NCI-H345 treated with DMSO at 0.1 percent for 48 hours (cell line): ENCODE results near the gene SLC6A17.

Source experiments
- DNase-seq: peaks from one replicate; lab custom pipeline; 2025; ENCODE audit not compliant: unreplicated experiment; lab: John Stamatoyannopoulos, UW

The SLC6A17 gene

DNA sequence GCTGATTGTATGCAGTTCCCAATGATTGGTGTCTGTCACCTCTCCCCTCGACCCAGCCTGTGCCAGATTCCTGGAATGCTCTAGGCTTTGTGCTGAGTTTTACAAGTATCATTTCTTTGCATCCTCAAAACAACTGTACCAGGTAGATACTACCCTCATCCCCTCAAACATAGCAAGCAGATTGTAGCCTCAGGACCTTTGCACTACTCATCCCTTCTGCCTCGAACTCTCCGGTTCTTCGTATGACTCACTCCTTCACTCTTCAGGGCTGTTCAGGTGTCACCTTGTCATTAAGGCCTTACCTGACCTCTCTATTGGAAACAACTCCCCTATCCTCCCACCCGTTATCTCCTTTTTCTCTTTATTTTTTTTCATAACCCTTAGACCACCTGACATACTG, 67.8 kb downstream of the SLC6A17 start:
- no peak for DNase-seq

DNA sequence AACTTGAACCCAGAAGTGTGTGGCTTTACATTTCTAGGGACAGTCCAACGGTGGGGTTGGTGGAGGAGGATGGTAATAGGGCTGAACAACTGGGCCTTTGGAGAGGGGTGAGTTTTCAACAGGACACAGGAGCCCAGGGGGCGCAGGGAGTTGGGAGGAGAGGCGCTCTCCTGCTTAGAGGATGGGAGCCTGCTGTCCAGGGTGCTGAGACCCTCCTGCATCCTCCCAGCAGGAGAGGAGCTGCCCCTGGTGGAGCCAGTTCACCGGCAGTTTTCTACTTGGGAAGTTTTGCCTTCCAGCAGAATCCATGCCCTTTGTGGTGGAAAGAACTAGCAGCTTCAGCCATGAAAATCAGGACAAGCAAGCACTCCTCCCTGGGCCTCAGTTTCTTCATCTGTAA, 68.4 kb downstream of the SLC6A17 start:
- DNase-seq: no peak

DNA sequence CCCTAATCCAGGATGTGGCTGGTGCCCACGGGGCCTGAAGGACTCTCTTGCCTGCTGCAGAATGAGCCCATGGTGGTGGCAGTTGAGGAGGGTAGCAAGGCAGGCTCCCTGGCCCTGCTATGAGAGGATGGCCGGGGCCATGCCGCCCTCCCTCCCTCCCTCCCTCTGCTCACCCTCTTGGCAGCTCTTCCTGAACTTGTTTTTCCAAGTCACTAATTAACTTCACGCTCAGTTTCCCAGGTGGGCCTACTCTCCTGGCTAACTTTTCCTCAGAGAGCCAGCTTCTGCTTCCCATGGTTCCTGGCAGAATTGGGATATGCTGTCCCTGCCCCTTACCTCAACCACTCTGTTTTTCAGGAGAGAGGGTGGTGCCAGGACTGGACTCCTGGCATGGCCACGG, 70.0 kb downstream of the SLC6A17 start:
- no peak for DNase-seq

DNA sequence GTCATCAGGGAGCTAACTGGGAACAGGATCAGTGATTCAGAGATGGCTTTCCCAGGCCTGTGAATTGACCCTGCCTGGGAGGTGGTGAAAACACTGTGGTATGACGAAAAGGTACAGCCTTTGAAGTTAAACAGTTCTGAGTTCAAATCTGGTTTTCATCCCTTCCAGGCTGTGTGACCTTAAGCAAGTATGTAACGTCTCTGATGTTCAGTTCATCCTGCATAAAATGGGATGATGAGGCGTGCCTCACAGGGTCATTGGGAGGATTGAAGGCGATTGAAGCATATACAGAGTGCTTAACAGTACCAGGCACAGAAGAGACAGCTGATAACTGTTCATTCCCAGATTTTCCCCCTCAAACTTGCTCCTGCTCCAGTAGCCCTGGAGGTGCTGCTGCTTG, 70.8 kb downstream of the SLC6A17 start:
- no peak for DNase-seq

DNA sequence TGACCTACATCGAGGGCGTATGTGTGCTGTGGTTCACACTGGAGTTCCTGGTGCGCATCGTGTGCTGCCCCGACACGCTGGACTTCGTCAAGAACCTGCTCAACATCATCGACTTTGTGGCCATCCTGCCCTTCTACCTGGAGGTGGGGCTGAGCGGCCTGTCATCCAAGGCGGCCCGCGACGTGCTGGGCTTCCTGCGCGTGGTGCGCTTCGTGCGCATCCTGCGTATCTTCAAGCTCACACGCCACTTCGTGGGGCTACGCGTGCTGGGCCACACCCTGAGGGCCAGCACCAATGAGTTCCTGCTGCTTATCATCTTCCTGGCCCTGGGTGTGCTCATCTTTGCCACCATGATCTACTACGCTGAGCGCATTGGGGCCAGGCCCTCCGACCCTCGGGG, 72.8 kb downstream of the SLC6A17 start:
- DNase-seq: no peak

- no peak for DNase-seq
Observed at GRCh38 chr1:110223581-110223980, 73.3 kb downstream of the SLC6A17 start.

GRCh38 chr1:110224240-110224995, 74.1 kb downstream of the SLC6A17 start:
- no peak for DNase-seq

- DNase-seq: no peak
Observed at GRCh38 chr1:110225212-110225611, 74.9 kb downstream of the SLC6A17 start.

- no peak for DNase-seq
Observed at GRCh38 chr1:110225756-110226404, 75.6 kb downstream of the SLC6A17 start.

- no peak for DNase-seq
Observed at GRCh38 chr1:110227774-110228173, 77.5 kb downstream of the SLC6A17 start.

- no peak for DNase-seq
Observed at GRCh38 chr1:110228381-110228780, 78.1 kb downstream of the SLC6A17 start.

GRCh38 chr1:110228869-110229268, 78.6 kb downstream of the SLC6A17 start:
- no peak for DNase-seq

DNA sequence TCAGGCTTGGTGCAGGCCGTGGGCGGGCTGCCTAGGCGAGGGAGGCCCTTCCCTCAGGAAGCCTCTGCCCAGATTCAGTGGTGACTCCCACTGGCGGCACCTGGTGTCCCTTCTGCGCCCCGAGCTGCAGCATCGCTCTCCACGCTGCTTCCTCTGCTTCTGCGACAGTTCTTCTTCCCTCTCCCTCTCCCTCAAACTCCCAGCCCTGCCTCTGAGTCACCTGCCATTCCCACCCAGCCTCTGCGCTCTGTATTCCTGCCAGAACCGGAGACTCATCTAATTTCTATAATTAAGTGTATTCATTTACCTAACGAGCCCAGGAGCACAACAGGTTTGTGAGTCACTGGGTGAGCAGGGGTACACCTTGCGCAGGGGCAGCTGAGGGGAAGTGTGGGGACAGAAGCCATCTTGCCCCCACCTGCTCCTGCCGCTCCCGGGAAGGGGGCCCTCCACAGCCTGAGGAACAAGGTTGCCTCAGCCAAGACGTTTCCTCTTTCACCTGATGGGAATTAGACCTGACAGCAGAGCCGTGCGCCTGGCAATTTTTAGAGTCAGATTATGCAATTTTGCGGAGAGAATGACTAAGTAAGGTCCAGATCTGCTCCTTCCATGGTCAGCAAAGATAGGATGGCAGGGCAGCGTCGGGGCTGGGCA, 79.2 kb downstream of the SLC6A17 start:
- no peak for DNase-seq

GRCh38 chr1:110230381-110231199, 80.3 kb downstream of the SLC6A17 start:
- no peak for DNase-seq

- peak; percentile 81 for DNase-seq
Observed at GRCh38 chr1:110233861-110234260, 83.6 kb downstream of the SLC6A17 start.

DNA sequence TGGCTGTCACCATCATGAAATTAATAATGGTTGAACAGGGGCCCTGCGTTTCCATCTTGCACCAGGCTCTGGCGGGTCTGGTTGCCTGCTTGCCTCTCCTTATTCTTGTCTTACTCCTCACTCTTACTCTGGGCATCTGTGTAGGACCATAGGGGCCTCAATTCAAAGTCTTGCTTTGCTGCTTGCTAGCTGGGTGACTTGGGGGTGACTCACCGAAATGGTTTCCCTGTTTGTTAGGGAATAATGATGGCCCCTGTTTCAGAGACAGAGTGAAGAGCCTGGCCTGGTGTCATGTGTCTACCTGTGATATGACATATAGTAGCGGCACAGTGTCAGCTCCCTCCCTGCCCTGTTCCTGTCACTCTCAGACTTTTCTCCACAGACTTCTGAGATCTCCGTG, 84.4 kb downstream of the SLC6A17 start:
- DNase-seq: no peak

DNA sequence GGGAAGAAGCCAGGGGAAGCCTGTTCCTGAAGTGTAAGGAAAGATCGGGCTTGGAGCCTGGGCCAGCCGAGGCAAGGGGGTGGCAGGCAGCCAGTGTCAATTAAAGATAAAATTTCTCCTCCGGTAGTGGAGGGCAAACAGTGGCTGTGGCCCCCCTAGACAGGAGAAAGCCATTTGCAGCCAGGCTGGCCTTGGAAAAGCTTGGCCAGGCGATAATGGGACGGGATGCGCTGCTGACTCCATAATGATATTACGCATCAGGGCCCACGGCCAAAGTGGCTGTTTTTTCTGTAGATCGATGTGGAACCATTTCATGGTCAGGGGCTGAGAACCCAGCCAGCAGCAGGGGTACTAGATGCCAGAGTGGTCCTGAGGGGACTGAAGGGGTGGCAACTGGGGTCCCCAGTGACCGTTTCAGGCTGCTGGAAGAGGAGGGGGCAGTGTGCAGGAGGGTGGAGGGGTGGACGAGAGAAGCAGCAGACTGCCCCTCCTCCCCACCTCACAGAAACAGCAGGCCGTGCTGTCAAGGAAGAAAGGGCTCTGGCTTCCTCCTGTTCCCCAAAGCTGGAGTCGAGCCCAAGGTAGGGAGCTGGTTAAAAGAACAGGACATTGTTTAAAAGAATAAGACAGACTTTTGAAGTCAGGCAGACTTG, 85.0 kb downstream of the SLC6A17 start:
- DNase-seq: no peak

- DNase-seq: no peak
Observed at GRCh38 chr1:110235834-110236682, 85.8 kb downstream of the SLC6A17 start.

GRCh38 chr1:110237386-110238152, 87.3 kb downstream of the SLC6A17 start:
- DNase-seq: no peak
